ENCODE results near the gene AMOTL1.

DNA sequence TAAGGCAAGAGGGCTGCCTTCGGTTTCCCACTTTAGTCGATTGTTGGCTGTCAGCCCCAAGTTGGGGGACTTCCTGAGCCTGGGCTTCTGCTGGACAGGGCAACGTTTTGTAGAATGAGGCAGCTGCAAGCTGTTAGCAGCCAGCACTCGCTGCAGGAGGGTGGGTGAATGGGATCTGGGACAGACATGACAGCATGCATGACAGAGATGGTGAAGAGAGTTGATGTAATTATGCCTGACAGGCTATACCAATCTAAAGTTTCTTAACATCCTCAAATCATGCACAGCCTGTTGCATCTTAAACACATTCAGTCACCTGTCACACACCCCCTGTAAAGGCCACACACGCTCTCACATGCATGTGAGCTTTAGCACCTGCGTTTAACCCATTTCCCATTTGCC lies 156.0 kb downstream of the AMOTL1 start:
- TF ChIP-seq SUZ12 (IDR thresholded peaks at IDR 0.05; ENCODE audit: extremely low read depth, insufficient read depth, insufficient read length), result no peak
- TF ChIP-seq YY1 (IDR thresholded peaks at IDR 0.05; ENCODE audit: insufficient read depth, insufficient read length), result no peak
